Mesendoderm (in vitro differentiated cells): Measurements from ENCODE around the gene GPR55.

Experiments used
- DNase-seq: peaks from one replicate; pipeline ENCODE4 v3.0.0; 2013
- H2AK5ac ChIP-seq: 2 replicates; pipeline ENCODE4 v1.6.1; 2013; ENCODE audit warnings: low read length, inconsistent platforms
- H2BK120ac ChIP-seq: 2 replicates; pipeline ENCODE4 v1.6.1; 2013; ENCODE audit warnings: low read depth, mild to moderate bottlenecking, low read length, moderate library complexity, mixed read lengths
- H2BK15ac ChIP-seq: replicated peaks from 2 replicates; pipeline ENCODE4 v1.6.1; 2013; ENCODE audit warnings: low read depth, mild to moderate bottlenecking, moderate library complexity
- H2BK5ac ChIP-seq: 2 replicates; pipeline ENCODE4 v1.6.1; 2013; ENCODE audit warnings: low read length, inconsistent platforms
- H3K18ac ChIP-seq: 2 replicates; pipeline ENCODE4 v1.6.1; 2013; ENCODE audit warnings: mild to moderate bottlenecking, low read length, mixed read lengths
- H3K23ac ChIP-seq: one replicate; pipeline ENCODE4 v1.6.1; 2013; ENCODE audit warnings: low read length
- H3K27ac ChIP-seq: 2 replicates; pipeline ENCODE4 v1.5.1; 2013; ENCODE audit warnings: low read depth, mild to moderate bottlenecking, inconsistent platforms, low read length, moderate library complexity
- H3K27me3 ChIP-seq: 2 replicates; pipeline ENCODE4 v1.6.1; 2013; ENCODE audit warnings: low read length, control low read depth, mild to moderate bottlenecking, inconsistent platforms; ENCODE audit not compliant: insufficient read depth, poor library complexity
- H3K36me3 ChIP-seq: 2 replicates; pipeline ENCODE4 v1.6.1; 2013; ENCODE audit warnings: low read length, inconsistent platforms; ENCODE audit not compliant: control insufficient read depth, insufficient read depth
- H3K4ac ChIP-seq: one replicate; pipeline ENCODE4 v1.6.1; 2013; ENCODE audit warnings: low read depth, mild to moderate bottlenecking, low read length, moderate library complexity
- H3K4me1 ChIP-seq: 2 replicates; pipeline ENCODE4 v1.6.1; 2013; ENCODE audit warnings: low read depth, low read length, inconsistent platforms; ENCODE audit not compliant: control insufficient read depth
- H3K4me2 ChIP-seq: 2 replicates; pipeline ENCODE4 v1.6.1; 2013; ENCODE audit warnings: low read length
- H3K4me3 ChIP-seq: 2 replicates; pipeline ENCODE4 v1.5.1; 2013; ENCODE audit warnings: mild to moderate bottlenecking, low read length
- H3K56ac ChIP-seq: one replicate; pipeline ENCODE4 v1.6.1; 2013; ENCODE audit warnings: low read length
- H3K79me1 ChIP-seq: 2 replicates; pipeline ENCODE4 v1.6.1; 2013; ENCODE audit warnings: low read length, inconsistent platforms
- H3K79me2 ChIP-seq: 2 replicates; pipeline ENCODE4 v1.6.1; 2013; ENCODE audit warnings: mild to moderate bottlenecking, low read length; ENCODE audit not compliant: control insufficient read depth, insufficient read depth
- H3K9ac ChIP-seq: 2 replicates; pipeline ENCODE4 v1.6.1; 2013; ENCODE audit warnings: low read length, inconsistent platforms
- H4K5ac ChIP-seq: one replicate; pipeline ENCODE4 v1.6.1; 2013; ENCODE audit warnings: low read length
- H4K8ac ChIP-seq: one replicate; pipeline ENCODE4 v1.6.1; 2013; ENCODE audit warnings: low read depth, mild to moderate bottlenecking, control low read depth, low read length, moderate library complexity
- WGBS: extraction: QIAGEN DNeasy Blood & Tissue Kit; methylation state at CpG from one replicate; pipeline ENCODE4 v1.1.7; 2013; ENCODE audit warnings: low lambda C conversion rate, missing lambda C conversion rate; ENCODE audit not compliant: insufficient coverage; ENCODE audit errors: extremely low coverage; 5-methylcytosine and 5-hydroxymethylcytosine counted together

The GPR55 gene

GRCh38 chr2:230899287-230899686, 25.8 kb downstream of the GPR55 start:
- H3K4ac ChIP-seq = no peak overlapping the region
- no peak overlapping the region for H3K27ac ChIP-seq
- H4K8ac ChIP-seq = no peak overlapping the region
- no peak overlapping the region for H4K5ac ChIP-seq
- H2AK5ac ChIP-seq = no peak overlapping the region
- H3K56ac ChIP-seq = no peak overlapping the region
- H3K18ac ChIP-seq = no peak overlapping the region
- H3K27me3 ChIP-seq = no peaks in the 10 kb centered on the region
- no peak overlapping the region for H2BK120ac ChIP-seq
- H3K36me3 ChIP-seq = no peaks in the 10 kb centered on the region
- no peak overlapping the region for H2BK5ac ChIP-seq
- no peak overlapping the region for H2BK15ac ChIP-seq
- peaks cover 2% of the 10 kb centered on the region for H3K4me1 ChIP-seq
- H3K79me2 ChIP-seq = no peaks in the 10 kb centered on the region
- DNase-seq = peak; percentile 42
- no peak overlapping the region for H3K23ac ChIP-seq
- H3K79me1 ChIP-seq = no peaks in the 10 kb centered on the region
- H3K4me3 ChIP-seq = no peak overlapping the region
- no peak overlapping the region for H3K9ac ChIP-seq
- no peak overlapping the region for H3K4me2 ChIP-seq
- no CpG with 5 or more reads among the region's 5 CpGs for WGBS

- Histone ChIP-seq H4K8ac (no peak overlapping the region), H3K4me2 (no peak overlapping the region), H3K23ac (no peak overlapping the region), H2AK5ac (no peak overlapping the region), H3K9ac (no peak overlapping the region), H3K18ac (no peak overlapping the region), H3K79me1 (no peaks in the 10 kb centered on the region), H4K5ac (no peak overlapping the region), H3K4ac (no peak overlapping the region), H3K79me2 (no peaks in the 10 kb centered on the region), H3K4me3 (no peak overlapping the region), H3K4me1 (peaks cover 2% of the 10 kb centered on the region), H3K56ac (peak overlapping the region; percentile 47), H2BK15ac (no peak overlapping the region), H2BK120ac (no peak overlapping the region), H3K27ac (no peak overlapping the region), H2BK5ac (no peak overlapping the region), H3K27me3 (no peaks in the 10 kb centered on the region), H3K36me3 (no peaks in the 10 kb centered on the region)
- no peak for DNase-seq
- WGBS = no CpG with 5 or more reads among the region's 8 CpGs
Measured at GRCh38 chr2:230898713-230899091, 26.3 kb downstream of the GPR55 start.

GRCh38 chr2:230898016-230898712, 26.9 kb downstream of the GPR55 start:
- Histone ChIP-seq H3K56ac (no peak overlapping the region), H3K4me1 (peaks cover 2% of the 10 kb centered on the region), H3K4me3 (no peak overlapping the region), H3K18ac (no peak overlapping the region), H3K79me1 (no peaks in the 10 kb centered on the region), H3K9ac (no peak overlapping the region), H4K8ac (no peak overlapping the region), H3K4ac (no peak overlapping the region), H2BK5ac (no peak overlapping the region), H3K4me2 (no peak overlapping the region), H2AK5ac (no peak overlapping the region), H3K36me3 (no peaks in the 10 kb centered on the region), H2BK120ac (no peak overlapping the region), H3K27ac (no peak overlapping the region), H2BK15ac (no peak overlapping the region), H3K23ac (no peak overlapping the region), H4K5ac (no peak overlapping the region), H3K79me2 (no peaks in the 10 kb centered on the region), H3K27me3 (no peaks in the 10 kb centered on the region)
- no CpG with 5 or more reads among the region's 13 CpGs for WGBS
- no peak for DNase-seq

GRCh38 chr2:230896346-230897115, 28.5 kb downstream of the GPR55 start:
- Histone ChIP-seq H2BK15ac (no peak overlapping the region), H3K4ac (no peak overlapping the region), H2BK120ac (no peak overlapping the region), H4K8ac (no peak overlapping the region), H2AK5ac (no peak overlapping the region), H3K27ac (no peak overlapping the region), H4K5ac (no peak overlapping the region), H2BK5ac (no peak overlapping the region), H3K4me1 (no peaks in the 10 kb centered on the region), H3K4me3 (no peak overlapping the region), H3K36me3 (no peaks in the 10 kb centered on the region), H3K27me3 (no peaks in the 10 kb centered on the region), H3K4me2 (no peak overlapping the region), H3K79me2 (no peaks in the 10 kb centered on the region), H3K23ac (no peak overlapping the region), H3K56ac (no peak overlapping the region), H3K18ac (no peak overlapping the region), H3K79me1 (no peaks in the 10 kb centered on the region), H3K9ac (no peak overlapping the region)
- DNase-seq = no peak
- WGBS = no CpG with 5 or more reads among the region's 19 CpGs

- no CpG with 5 or more reads among the region's 6 CpGs for WGBS
- no peak overlapping the region for H3K18ac ChIP-seq
- H3K27ac ChIP-seq = no peak overlapping the region
Measured at GRCh38 chr2:230895536-230896345, 29.3 kb downstream of the GPR55 start.

More at GRCh38 chr2:230895536-230896345, 29.3 kb downstream of the GPR55 start:
- Histone ChIP-seq H3K27me3 (no peaks in the 10 kb centered on the region), H4K5ac (no peak overlapping the region), H3K4me3 (no peak overlapping the region), H3K4me2 (no peak overlapping the region), H2AK5ac (no peak overlapping the region), H3K79me1 (no peaks in the 10 kb centered on the region), H3K4me1 (no peaks in the 10 kb centered on the region), H4K8ac (no peak overlapping the region), H2BK120ac (no peak overlapping the region), H3K23ac (no peak overlapping the region), H2BK15ac (no peak overlapping the region), H3K9ac (no peak overlapping the region), H3K56ac (no peak overlapping the region), H3K4ac (no peak overlapping the region), H2BK5ac (no peak overlapping the region), H3K36me3 (no peaks in the 10 kb centered on the region), H3K79me2 (no peaks in the 10 kb centered on the region)
- no peak for DNase-seq
